C4-2B (cell line): Measurements from ENCODE around the gene OR51B6.

Experiments used
- CTCF ChIP-seq: fragments of 450-650 bp; conservative IDR thresholded peaks from 2 replicates; pipeline ENCODE4 v1.5.1; 2017; ENCODE audit warnings: mild to moderate bottlenecking
- ZFX ChIP-seq: fragments of 450-650 bp; IDR thresholded peaks from 2 replicates; pipeline ENCODE4 v1.6.1; 2017

- TF ChIP-seq CTCF (no peak), ZFX (no peak)
These were observed 17.3 kb downstream of the OR51B6 start for GRCh38 chr11:5368502-5369043.
